Chondrocyte (in vitro differentiated cells): Measurements from ENCODE around the gene KCNQ1. TPM values are rescaled to one million over a fixed set of nuclear protein-coding genes. Genes with fewer than 3 reads are reported as not detected.

ENCODE experiments used
- DNase-seq: peaks from one replicate; pipeline ENCODE4 v3.0.0; 2021; ENCODE audit warnings: mixed read lengths, low spot score
- H3K27ac Mint-ChIP-seq: one replicate; pipeline ENCODE4 v1.8.0; 2021; ENCODE audit warnings: mild to moderate bottlenecking, moderate library complexity, mixed read lengths; ENCODE audit not compliant: unreplicated experiment
- H3K27me3 Mint-ChIP-seq: 2 replicates; pipeline ENCODE4 v1.8.0; 2021; ENCODE audit warnings: low read depth, mixed read lengths
- H3K36me3 Mint-ChIP-seq: 2 replicates; pipeline ENCODE4 v1.8.0; 2021; ENCODE audit warnings: low read depth, mixed read lengths
- H3K4me1 Mint-ChIP-seq: 2 replicates; pipeline ENCODE4 v1.8.0; 2021; ENCODE audit warnings: low read depth, mild to moderate bottlenecking, mixed read lengths
- H3K4me3 Mint-ChIP-seq: one replicate; pipeline ENCODE4 v1.8.0; 2021; ENCODE audit warnings: mild to moderate bottlenecking, moderate library complexity, mixed read lengths; ENCODE audit not compliant: unreplicated experiment
- H3K9me3 Mint-ChIP-seq: 2 replicates; pipeline ENCODE4 v1.8.0; 2021; ENCODE audit warnings: low read depth, mixed read lengths
- CTCF ChIP-seq: fragments of 200-600 bp; sonication (generic); IDR thresholded peaks from 2 replicates; pipeline ENCODE4 v1.5.0; 2021; ENCODE audit warnings: antibody characterized with exemption, mild to moderate bottlenecking, moderate library complexity
- total RNA-seq: library from RNA; stranded (reverse); gene quantifications from 3 replicates; pipeline ENCODE4 v1.2.1, GENCODE V29; 2021

The KCNQ1 gene
- total RNA-seq, 1 donor from 2014 or later = not detected

DNA sequence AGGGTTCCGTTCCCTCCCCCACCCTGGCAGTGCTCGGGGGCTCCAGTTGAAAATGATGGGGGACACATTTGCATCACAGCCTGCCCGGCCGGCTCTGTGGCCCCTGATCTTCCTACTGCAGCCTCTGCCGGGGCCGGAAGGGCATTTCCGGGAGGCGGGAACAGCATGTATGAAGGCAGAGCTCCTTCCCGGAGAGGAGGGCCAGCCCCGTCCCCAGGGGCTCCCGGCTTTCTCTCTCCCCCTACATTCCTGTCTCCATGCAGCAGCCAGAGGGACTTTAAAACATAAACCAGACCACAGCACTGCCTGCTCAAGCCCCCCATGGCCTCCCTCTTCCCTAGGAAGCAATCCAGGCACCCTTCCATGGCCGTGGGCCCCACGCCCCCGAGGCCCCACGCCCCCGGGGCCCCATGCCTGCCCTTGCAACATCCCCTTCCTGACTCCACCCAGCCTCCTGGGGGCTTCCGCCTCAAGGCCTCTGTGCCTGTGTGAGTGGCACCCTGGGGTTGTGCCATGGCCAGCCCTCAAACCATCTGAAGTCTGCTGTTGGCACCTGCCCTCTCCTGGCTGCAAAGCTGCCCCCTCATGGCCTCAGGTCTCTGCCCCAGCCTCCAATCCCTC, 367.7 kb downstream of the KCNQ1 start:
- peaks cover 11% of the 10 kb centered on the region for H3K36me3 Mint-ChIP-seq
- peak overlapping the region; percentile 46 for H3K4me3 Mint-ChIP-seq
- peaks cover 15% of the 10 kb centered on the region for H3K9me3 Mint-ChIP-seq
- DNase-seq = peak; percentile 72
- peaks cover 8% of the 10 kb centered on the region for H3K27me3 Mint-ChIP-seq
- no peak for TF ChIP-seq CTCF
- no peak overlapping the region for H3K27ac Mint-ChIP-seq
- H3K4me1 Mint-ChIP-seq = peaks cover 31% of the 10 kb centered on the region

- peaks cover 11% of the 10 kb centered on the region for H3K36me3 Mint-ChIP-seq
- peak overlapping the region; percentile 21 for H3K4me3 Mint-ChIP-seq
- H3K4me1 Mint-ChIP-seq = peaks cover 38% of the 10 kb centered on the region
- no peak for DNase-seq
- no peak for TF ChIP-seq CTCF
- H3K27me3 Mint-ChIP-seq = peaks cover 6% of the 10 kb centered on the region
- peaks cover 15% of the 10 kb centered on the region for H3K9me3 Mint-ChIP-seq
- H3K27ac Mint-ChIP-seq = peak overlapping the region; percentile 13
These were observed 368.5 kb downstream of the KCNQ1 start for GRCh38 chr11:2813141-2813908.

GRCh38 chr11:2813968-2814367, 369.2 kb downstream of the KCNQ1 start:
- no peak for DNase-seq
- no peak for TF ChIP-seq CTCF
- Mint-ChIP-seq H3K27me3 (peaks cover 4% of the 10 kb centered on the region), H3K9me3 (peaks cover 18% of the 10 kb centered on the region), H3K27ac (no peak overlapping the region), H3K36me3 (peaks cover 12% of the 10 kb centered on the region), H3K4me3 (no peak overlapping the region), H3K4me1 (peaks cover 38% of the 10 kb centered on the region)

GRCh38 chr11:2814751-2815150, 369.9 kb downstream of the KCNQ1 start:
- Mint-ChIP-seq H3K4me1 (peaks cover 38% of the 10 kb centered on the region), H3K36me3 (peaks cover 10% of the 10 kb centered on the region), H3K27ac (no peak overlapping the region), H3K9me3 (peaks cover 20% of the 10 kb centered on the region), H3K27me3 (peaks cover 4% of the 10 kb centered on the region), H3K4me3 (no peak overlapping the region)
- TF ChIP-seq CTCF = no peak
- DNase-seq = no peak

DNA sequence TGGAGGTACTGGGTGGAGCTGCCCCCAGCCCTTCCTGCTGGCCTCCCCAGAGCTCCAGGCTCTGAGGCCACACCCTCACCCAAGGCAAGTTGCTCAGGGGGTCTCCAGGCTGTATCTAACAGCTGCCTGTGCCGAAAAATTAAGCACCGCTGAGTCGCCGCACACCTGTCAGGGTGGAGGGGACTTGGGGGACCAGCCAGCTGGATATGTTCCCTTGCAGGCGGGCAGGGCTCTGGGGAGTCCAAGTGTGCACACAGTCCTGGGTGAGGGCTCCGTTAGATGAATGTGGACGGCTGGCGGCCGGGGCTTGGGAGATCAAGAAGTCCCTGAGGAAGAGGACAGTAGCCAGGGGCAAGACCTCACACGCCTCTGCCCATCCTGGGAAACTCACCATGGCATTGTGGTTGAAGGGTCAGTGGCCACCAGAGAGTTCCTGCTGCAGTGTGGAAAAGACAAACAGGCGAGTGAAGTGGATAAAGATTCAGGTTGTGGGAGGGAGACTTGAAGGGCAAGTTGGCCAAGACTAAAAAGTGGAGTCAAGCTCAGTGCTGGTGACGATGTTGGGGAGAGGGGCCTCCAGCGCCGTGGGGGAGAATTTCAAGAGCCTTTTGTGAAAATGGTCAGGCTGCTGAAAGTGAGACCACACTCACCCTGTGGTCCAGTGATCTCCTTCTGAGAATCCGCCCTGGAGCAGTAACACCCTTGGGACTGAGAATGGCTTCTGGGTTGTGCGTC, 371.1 kb downstream of the KCNQ1 start:
- Mint-ChIP-seq H3K36me3 (peaks cover 5% of the 10 kb centered on the region), H3K27ac (no peak overlapping the region), H3K9me3 (peaks cover 16% of the 10 kb centered on the region), H3K4me3 (no peak overlapping the region), H3K4me1 (peaks cover 38% of the 10 kb centered on the region), H3K27me3 (peaks cover 4% of the 10 kb centered on the region)
- peak; percentile 85 for DNase-seq
- no peak for TF ChIP-seq CTCF
